ENCODE measurements around the gene GRPEL1. TPM values are rescaled to one million over a fixed set of nuclear protein-coding genes. Genes with fewer than 3 reads are reported as not detected.

Gene GRPEL1
- total and polyA plus RNA-seq, 2 experiments from 2014 or later: 27.4 to 112 TPM

Other genes with a start within 250 kb of the GRPEL1 start
- gene TBC1D14, start 158.2 kb downstream of the GRPEL1 start, total RNA-seq (2014; rRNA removed; shearing (Covaris generic)): 59.7 and 66.3 TPM in 2 replicates
- 15.8 and 18.2 TPM in 2 replicates for gene TBC1D14, start 158.2 kb downstream of the GRPEL1 start, polyA plus RNA-seq (2016; fragmentation: Nextera tagmentation; extraction: Ambion mirVana)
- gene TADA2B, start 24.7 kb downstream of the GRPEL1 start, total RNA-seq (2014; rRNA removed; shearing (Covaris generic)): 11.4 and 12.0 TPM in 2 replicates
- gene TADA2B, start 24.7 kb downstream of the GRPEL1 start, polyA plus RNA-seq (2016; fragmentation: Nextera tagmentation; extraction: Ambion mirVana): 3.0 and 3.6 TPM in 2 replicates
- gene SORCS2, start 124.5 kb upstream of the GRPEL1 start, total RNA-seq (2014; rRNA removed; shearing (Covaris generic)): 2.4 and 8.3 TPM in 2 replicates
- 0.30 and 0.47 TPM in 2 replicates for gene SORCS2, start 124.5 kb upstream of the GRPEL1 start, polyA plus RNA-seq (2016; fragmentation: Nextera tagmentation; extraction: Ambion mirVana)